MM.1S (cell line): ENCODE data around the gene SORL1-AS1.

Experiments
- CTCF ChIP-seq: fragments of 300-600 bp; sonication (generic); IDR thresholded peaks from 2 replicates; pipeline ENCODE4 v1.5.1; 2016; ENCODE audit warnings: antibody characterized with exemption, low read length, mixed read lengths
- EZH2 ChIP-seq: fragments of 300-600 bp; sonication (generic); optimal IDR thresholded peaks from 2 replicates; pipeline ENCODE3; 2017; ENCODE audit warnings: low read depth, mild to moderate bottlenecking, antibody characterized with exemption, low read length, mixed read lengths
- EZH2phosphoT487 ChIP-seq: fragments of 300-600 bp; sonication (generic); IDR thresholded peaks from 2 replicates; pipeline ENCODE4 v1.6.1; 2018; ENCODE audit warnings: antibody characterized with exemption, low read length

- TF ChIP-seq CTCF (no peak), EZH2phosphoT487 (no peak), EZH2 (no peak)
These were observed 17.1 kb upstream of the SORL1-AS1 start for GRCh38 chr11:121469910-121470309.
